Measurements from ENCODE around the gene SETBP1. TPM values are rescaled to one million over a fixed set of nuclear protein-coding genes. Genes with fewer than 3 reads are reported as not detected.

SETBP1 gene
- total and polyA plus RNA-seq, 9 of the 15 experiments (the other 6 are each of a cell fraction or from before 2014, with no cell fraction given) = under 0.01 to 0.13 (median 0.04) TPM

- no peak for TF ChIP-seq FOXA3 (CRISPR knock-in tag; conservative IDR thresholded peaks at IDR 0.05 in 1 of 2, IDR thresholded peaks at IDR 0.05 in 1 of 2)
Observed at GRCh38 chr18:44689736-44690135, 9.0 kb downstream of the SETBP1 start (continued).

- no TSS peak for BruUV-seq (replicated peaks)
- 5% methylated on average over 4 of the region's 4 CpGs for WGBS (ENCODE audit: insufficient coverage, low coverage, missing lambda C conversion rate)
- no peak overlapping the region for H3K27ac ChIP-seq (ENCODE audit: extremely low read depth, low read depth, low read length)
- no peak overlapping the region for H3K4me2 ChIP-seq (ENCODE audit: insufficient read depth, low read length)
- DNase-seq (ENCODE audit: extremely low read depth in 1 of 4, low spot score in 3 of 4) = no peak
- CTCF ChIA-PET (ENCODE audit: low intra/inter-chr PET ratio) = no interaction called here
- no peaks in the 10 kb centered on the region for H3K36me3 ChIP-seq (ENCODE audit: control insufficient read depth, insufficient read depth, low read length)
- H2AFZ ChIP-seq (ENCODE audit: low read depth, low read length) = no peak overlapping the region
- H3K9me3 ChIP-seq (replicated peaks; ENCODE audit: control insufficient read depth, insufficient read depth, low read depth, low read length) = no peaks in the 10 kb centered on the region
- in situ Hi-C loops (cut with MboI) (no loop called here), intact Hi-C loops (cut with micrococcal nuclease) (no loop called here)
- POLR2A ChIA-PET = no interaction called here
- no peaks in the 10 kb centered on the region for H3K9me1 ChIP-seq (ENCODE audit: control insufficient read depth, insufficient read depth, low read length)
- no peak overlapping the region for H3K4me3 ChIP-seq
- H3K79me2 ChIP-seq (ENCODE audit: control insufficient read depth, insufficient read depth, low read length) = no peaks in the 10 kb centered on the region
- H3K27me3 ChIP-seq (ENCODE audit: control insufficient read depth in 2 of 2, insufficient read depth in 2 of 2, low read length in 2 of 2) = peaks cover 0 to under 1% of the 10 kb centered on the region in 2 experiments; a peak in 2 of 5 replicates
- peak; percentile 36; the same call in 1 of the 2 replicates for TF ChIP-seq ZNF316 (IDR thresholded peaks at IDR 0.05)
- TF ChIP-seq SRSF1 (IDR thresholded peaks at IDR 0.05; ENCODE audit: low read depth, low read length) = no peak
- TF ChIP-seq TCF7L2 (IDR thresholded peaks at IDR 0.05; ENCODE audit: low read depth, low read length) = no peak
- TF ChIP-seq C11orf30 (IDR thresholded peaks at IDR 0.05; ENCODE audit: low read depth) = 0 out of 2 replicates have a peak, but pooled peaks have one; percentile 6
- TF ChIP-seq HMG20B (CRISPR knock-in tag; IDR thresholded peaks at IDR 0.05) = no peak
- H4K20me1 ChIP-seq (replicated peaks; ENCODE audit: control insufficient read depth, insufficient read depth, low read length) = no peaks in the 10 kb centered on the region
- H3K4me1 ChIP-seq (replicated peaks in 1 of 2; ENCODE audit: control insufficient read depth in 2 of 2, insufficient read depth in 2 of 2, low read length in 2 of 2) = no peaks in the 10 kb centered on the region; a peak in 1 of 5 replicates
- no peak for FAIRE-seq
- no peak for ATAC-seq
- H3K9ac ChIP-seq (ENCODE audit: insufficient read depth in 1 of 2, low read depth in 2 of 2, low read length in 2 of 2) = no peak overlapping the region
Observed at GRCh38 chr18:44691148-44691925, 10.6 kb downstream of the SETBP1 start.
